ENCODE measurements around the gene LYZL1. TPM values are rescaled to one million over a fixed set of nuclear protein-coding genes. Genes with fewer than 3 reads are reported as not detected.

Gene LYZL1
- total RNA-seq, 1 experiment from 2014 or later: not detected

DNA sequence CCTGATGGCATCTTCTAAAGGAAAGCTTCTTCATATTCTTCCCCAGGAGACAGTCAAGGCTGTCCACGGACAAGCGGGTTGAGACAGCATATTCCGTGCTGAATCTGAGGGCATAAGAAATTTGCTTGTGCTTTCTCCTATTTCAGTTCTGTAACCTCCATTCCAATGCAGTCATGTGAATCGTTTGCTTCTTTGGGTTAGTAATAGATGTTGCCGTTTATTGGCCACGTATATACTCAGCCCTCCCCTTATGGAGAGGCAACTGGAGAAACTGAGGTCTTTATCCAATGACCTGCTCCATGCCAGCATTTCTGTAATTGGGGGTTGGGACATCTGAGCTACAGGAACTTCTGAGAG, 38.9 kb downstream of the LYZL1 start:
- Histone ChIP-seq H3K4me3 (no peak overlapping the region), H3K9me3 (ENCODE audit: insufficient read depth, low read depth) (no peaks in the 10 kb centered on the region), H3K36me3 (ENCODE audit: low read depth) (no peaks in the 10 kb centered on the region), H4K20me1 (ENCODE audit: insufficient read depth) (no peaks in the 10 kb centered on the region), H3K4me2 (no peak overlapping the region), H3K27ac (no peak overlapping the region), H3F3A (ENCODE audit: insufficient read depth, low read depth) (no peaks in the 10 kb centered on the region), H3K9me2 (ENCODE audit: insufficient read depth) (no peaks in the 10 kb centered on the region), H3K27me3 (ENCODE audit: insufficient read depth, low read depth) (peaks cover 3% of the 10 kb centered on the region; the same call in 1 of the 2 replicates), H3K79me2 (ENCODE audit: low read depth) (no peaks in the 10 kb centered on the region), H3K4me1 (replicated peaks; ENCODE audit: insufficient read depth) (no peaks in the 10 kb centered on the region), H2AFZ (no peak overlapping the region)
- intact Hi-C loops (cut with micrococcal nuclease; ENCODE audit: unreplicated experiment): no loop called here
- DNase-seq: no peak
- ChIA-PET CTCF (no interaction called here), POLR2A (ENCODE audit: unreplicated experiment) (interaction anchor here (0.6 kb wide), 1 partner anchor 1032 kb away, joined by 3 read pairs; no protein-coding TSS in a partner anchor)
- TF ChIP-seq, protein P1, sequence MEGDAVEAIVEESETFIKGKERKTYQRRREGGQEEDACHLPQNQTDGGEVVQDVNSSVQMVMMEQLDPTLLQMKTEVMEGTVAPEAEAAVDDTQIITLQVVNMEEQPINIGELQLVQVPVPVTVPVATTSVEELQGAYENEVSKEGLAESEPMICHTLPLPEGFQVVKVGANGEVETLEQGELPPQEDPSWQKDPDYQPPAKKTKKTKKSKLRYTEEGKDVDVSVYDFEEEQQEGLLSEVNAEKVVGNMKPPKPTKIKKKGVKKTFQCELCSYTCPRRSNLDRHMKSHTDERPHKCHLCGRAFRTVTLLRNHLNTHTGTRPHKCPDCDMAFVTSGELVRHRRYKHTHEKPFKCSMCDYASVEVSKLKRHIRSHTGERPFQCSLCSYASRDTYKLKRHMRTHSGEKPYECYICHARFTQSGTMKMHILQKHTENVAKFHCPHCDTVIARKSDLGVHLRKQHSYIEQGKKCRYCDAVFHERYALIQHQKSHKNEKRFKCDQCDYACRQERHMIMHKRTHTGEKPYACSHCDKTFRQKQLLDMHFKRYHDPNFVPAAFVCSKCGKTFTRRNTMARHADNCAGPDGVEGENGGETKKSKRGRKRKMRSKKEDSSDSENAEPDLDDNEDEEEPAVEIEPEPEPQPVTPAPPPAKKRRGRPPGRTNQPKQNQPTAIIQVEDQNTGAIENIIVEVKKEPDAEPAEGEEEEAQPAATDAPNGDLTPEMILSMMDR (conservative IDR thresholded peaks at IDR 0.05): no peak
- TF ChIP-seq EZH2 (IDR thresholded peaks at IDR 0.05; ENCODE audit: low read depth): no peak
- no TSS peak for BruUV-seq (replicated peaks)

DNA sequence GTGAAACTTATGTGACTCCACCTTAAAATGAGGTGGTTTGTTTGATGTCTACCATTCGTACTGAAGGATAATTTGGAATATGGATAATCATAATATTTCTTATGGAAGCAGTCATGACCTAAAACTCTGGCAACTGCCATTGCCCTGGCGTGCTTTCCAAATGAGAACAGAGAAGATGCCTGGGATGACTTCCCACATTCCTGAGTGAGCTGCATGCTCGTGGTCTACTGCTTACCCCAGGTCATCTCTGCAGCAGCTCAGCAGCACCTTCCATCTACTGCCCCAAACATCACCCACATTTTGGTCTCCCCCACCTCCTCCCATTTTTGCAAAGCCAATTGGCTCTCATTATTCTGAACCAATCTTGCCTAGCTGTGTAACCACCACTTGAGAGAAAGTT, 40.1 kb downstream of the LYZL1 start:
- Histone ChIP-seq H3F3A (ENCODE audit: insufficient read depth, low read depth) (no peaks in the 10 kb centered on the region), H3K9me3 (ENCODE audit: insufficient read depth, low read depth) (no peaks in the 10 kb centered on the region), H3K36me3 (ENCODE audit: low read depth) (no peaks in the 10 kb centered on the region), H3K4me1 (replicated peaks; ENCODE audit: insufficient read depth) (no peaks in the 10 kb centered on the region), H3K27ac (no peak overlapping the region), H4K20me1 (ENCODE audit: insufficient read depth) (no peaks in the 10 kb centered on the region), H3K27me3 (ENCODE audit: insufficient read depth, low read depth) (peaks cover 3% of the 10 kb centered on the region; the same call in 1 of the 2 replicates), H3K9me2 (ENCODE audit: insufficient read depth) (no peaks in the 10 kb centered on the region), H3K79me2 (ENCODE audit: low read depth) (no peaks in the 10 kb centered on the region), H3K4me2 (no peak overlapping the region), H3K4me3 (no peak overlapping the region), H2AFZ (no peak overlapping the region)
- POLR2A ChIA-PET (ENCODE audit: unreplicated experiment): no interaction called here
- intact Hi-C loops (cut with micrococcal nuclease; ENCODE audit: unreplicated experiment): no loop called here
- TF ChIP-seq EZH2 (IDR thresholded peaks at IDR 0.05; ENCODE audit: low read depth): no peak
- TF ChIP-seq, protein P1 (conservative IDR thresholded peaks at IDR 0.05): no peak
- no peak for DNase-seq
- CTCF ChIA-PET: no interaction called here
- no TSS peak for BruUV-seq (replicated peaks)

DNA sequence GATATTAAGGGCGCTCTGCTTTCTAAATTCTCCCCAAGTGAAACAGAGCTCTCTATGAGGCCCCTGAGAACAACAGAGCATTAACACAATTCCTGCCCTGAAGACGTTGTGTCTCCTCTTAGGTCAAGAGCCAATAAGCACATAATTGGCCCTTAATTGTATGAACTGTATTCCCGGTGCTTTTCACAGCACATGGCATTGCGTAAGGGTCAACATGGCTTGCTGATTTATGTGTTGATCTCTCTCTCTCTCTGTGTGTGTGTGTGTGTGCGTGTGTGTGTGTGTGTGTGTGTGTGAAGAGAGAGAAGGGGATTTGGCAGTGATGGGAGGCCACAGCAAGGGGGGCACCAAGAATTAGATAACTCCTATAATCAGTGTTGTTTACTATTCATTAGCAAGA, 40.5 kb downstream of the LYZL1 start:
- H2AFZ ChIP-seq: no peak overlapping the region
- intact Hi-C loops (cut with micrococcal nuclease; ENCODE audit: unreplicated experiment): no loop called here
- no peak overlapping the region for H3K4me2 ChIP-seq
- H3F3A ChIP-seq (ENCODE audit: insufficient read depth, low read depth): no peaks in the 10 kb centered on the region
- no peak for TF ChIP-seq EZH2 (IDR thresholded peaks at IDR 0.05; ENCODE audit: low read depth)
- TF ChIP-seq, protein P1 (conservative IDR thresholded peaks at IDR 0.05): no peak
- no peak overlapping the region for H3K27ac ChIP-seq
- DNase-seq: no peak
- H3K4me1 ChIP-seq (replicated peaks; ENCODE audit: insufficient read depth): no peaks in the 10 kb centered on the region
- H4K20me1 ChIP-seq (ENCODE audit: insufficient read depth): no peaks in the 10 kb centered on the region
- H3K27me3 ChIP-seq (ENCODE audit: insufficient read depth, low read depth): peaks cover 3% of the 10 kb centered on the region; the same call in 1 of the 2 replicates
- no TSS peak for BruUV-seq (replicated peaks)
- H3K79me2 ChIP-seq (ENCODE audit: low read depth): no peaks in the 10 kb centered on the region
- no peaks in the 10 kb centered on the region for H3K36me3 ChIP-seq (ENCODE audit: low read depth)
- CTCF ChIA-PET: no interaction called here
- POLR2A ChIA-PET (ENCODE audit: unreplicated experiment): no interaction called here
- H3K9me3 ChIP-seq (ENCODE audit: insufficient read depth, low read depth): no peaks in the 10 kb centered on the region
- no peak overlapping the region for H3K4me3 ChIP-seq
- H3K9me2 ChIP-seq (ENCODE audit: insufficient read depth): no peaks in the 10 kb centered on the region
